ENCODE results near the gene SLC15A3.

GRCh38 chr11:60900673-60901404 lies 51.1 kb downstream of the SLC15A3 start:
- no peak for TF ChIP-seq CTCF (conservative IDR thresholded peaks at IDR 0.05; ENCODE audit: low read length)
- no peak for TF ChIP-seq EZH2phosphoT487 (IDR thresholded peaks at IDR 0.05; ENCODE audit: borderline replicate concordance, low read depth, low read length)

All from OCI-LY7 (cell line).